Measurements from ENCODE around the gene KRTAP5-1. TPM values are rescaled to one million over a fixed set of nuclear protein-coding genes. Genes with fewer than 3 reads are reported as not detected.

Gene KRTAP5-1
- total RNA-seq, 4 donors from 2014 or later, result not detected

GRCh38 chr11:1557904-1558774 lies 26.9 kb downstream of the KRTAP5-1 start:
- TF ChIP-seq, protein P1, sequence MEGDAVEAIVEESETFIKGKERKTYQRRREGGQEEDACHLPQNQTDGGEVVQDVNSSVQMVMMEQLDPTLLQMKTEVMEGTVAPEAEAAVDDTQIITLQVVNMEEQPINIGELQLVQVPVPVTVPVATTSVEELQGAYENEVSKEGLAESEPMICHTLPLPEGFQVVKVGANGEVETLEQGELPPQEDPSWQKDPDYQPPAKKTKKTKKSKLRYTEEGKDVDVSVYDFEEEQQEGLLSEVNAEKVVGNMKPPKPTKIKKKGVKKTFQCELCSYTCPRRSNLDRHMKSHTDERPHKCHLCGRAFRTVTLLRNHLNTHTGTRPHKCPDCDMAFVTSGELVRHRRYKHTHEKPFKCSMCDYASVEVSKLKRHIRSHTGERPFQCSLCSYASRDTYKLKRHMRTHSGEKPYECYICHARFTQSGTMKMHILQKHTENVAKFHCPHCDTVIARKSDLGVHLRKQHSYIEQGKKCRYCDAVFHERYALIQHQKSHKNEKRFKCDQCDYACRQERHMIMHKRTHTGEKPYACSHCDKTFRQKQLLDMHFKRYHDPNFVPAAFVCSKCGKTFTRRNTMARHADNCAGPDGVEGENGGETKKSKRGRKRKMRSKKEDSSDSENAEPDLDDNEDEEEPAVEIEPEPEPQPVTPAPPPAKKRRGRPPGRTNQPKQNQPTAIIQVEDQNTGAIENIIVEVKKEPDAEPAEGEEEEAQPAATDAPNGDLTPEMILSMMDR (IDR thresholded peaks at IDR 0.05; ENCODE audit: low read depth), result no peak

DNA sequence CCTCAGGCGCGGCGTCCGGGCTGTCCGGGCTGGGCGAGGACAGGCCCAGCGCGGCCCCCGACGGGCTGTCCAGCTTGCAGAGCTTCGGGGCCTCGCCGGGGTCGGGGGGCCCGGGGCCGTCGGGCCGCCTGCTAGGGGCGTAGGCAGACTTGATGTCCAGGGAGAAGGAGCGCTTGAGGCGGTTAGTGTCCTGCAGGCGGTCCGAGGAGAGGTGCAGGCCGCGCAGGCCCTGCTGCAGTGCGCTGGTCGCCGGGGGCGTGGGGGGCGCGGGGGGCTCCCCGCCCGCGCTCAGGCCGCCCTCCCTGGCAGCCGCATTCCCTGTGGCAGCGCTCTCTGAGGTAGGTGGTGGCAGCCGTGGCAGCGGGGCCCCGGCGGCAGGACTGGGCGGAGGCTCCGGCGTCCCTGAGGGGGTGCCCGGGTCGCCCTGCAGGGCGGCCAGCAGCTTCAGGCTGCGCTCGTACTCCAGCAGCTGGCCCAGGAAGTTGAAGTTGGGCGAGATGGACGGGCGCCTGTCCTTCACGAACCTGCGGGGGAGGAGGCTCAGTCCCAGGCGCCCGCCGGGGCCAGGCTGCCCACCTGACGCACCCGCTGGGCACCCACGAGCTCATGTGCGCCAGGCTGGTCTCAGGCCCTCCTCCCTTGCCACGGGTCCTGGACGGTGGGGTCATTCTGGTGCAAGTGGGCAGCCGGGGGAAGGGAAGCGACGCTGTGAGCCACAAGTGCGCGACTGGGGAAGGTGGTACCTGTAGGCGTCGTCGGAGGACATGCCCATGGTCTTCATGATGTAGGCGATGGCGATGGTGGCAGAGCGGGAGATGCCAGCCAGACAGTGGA lies 27.8 kb downstream of the KRTAP5-1 start:
- TF ChIP-seq, protein P1 (IDR thresholded peaks at IDR 0.05; ENCODE audit: low read depth), result no peak

- TF ChIP-seq, protein P1 (IDR thresholded peaks at IDR 0.05; ENCODE audit: low read depth), result no peak
These were observed 28.7 kb downstream of the KRTAP5-1 start for GRCh38 chr11:1556278-1556902.

DNA sequence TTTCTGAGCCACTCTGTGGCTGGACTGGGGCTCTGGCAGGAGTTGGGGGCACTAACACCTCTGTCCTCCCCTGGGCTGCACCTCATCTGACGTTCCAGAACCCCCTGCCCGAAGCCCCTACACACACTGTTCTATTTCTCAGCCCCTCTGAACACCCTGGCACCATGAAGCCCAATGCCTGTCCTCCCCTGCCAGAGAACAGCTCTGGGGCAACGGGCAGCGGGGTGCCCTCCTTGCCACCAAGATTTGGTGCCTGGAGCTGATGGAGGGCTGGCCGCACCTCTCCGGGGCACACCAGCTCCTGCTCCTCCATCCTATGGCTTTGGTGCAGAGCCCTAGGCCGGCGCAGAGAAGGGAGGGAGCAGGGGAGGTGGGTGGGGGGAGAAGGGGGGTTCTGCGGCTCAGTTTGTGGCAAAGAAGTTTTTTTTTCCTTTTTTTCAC lies 29.4 kb downstream of the KRTAP5-1 start:
- TF ChIP-seq, protein P1 (IDR thresholded peaks at IDR 0.05; ENCODE audit: low read depth), result no peak

DNA sequence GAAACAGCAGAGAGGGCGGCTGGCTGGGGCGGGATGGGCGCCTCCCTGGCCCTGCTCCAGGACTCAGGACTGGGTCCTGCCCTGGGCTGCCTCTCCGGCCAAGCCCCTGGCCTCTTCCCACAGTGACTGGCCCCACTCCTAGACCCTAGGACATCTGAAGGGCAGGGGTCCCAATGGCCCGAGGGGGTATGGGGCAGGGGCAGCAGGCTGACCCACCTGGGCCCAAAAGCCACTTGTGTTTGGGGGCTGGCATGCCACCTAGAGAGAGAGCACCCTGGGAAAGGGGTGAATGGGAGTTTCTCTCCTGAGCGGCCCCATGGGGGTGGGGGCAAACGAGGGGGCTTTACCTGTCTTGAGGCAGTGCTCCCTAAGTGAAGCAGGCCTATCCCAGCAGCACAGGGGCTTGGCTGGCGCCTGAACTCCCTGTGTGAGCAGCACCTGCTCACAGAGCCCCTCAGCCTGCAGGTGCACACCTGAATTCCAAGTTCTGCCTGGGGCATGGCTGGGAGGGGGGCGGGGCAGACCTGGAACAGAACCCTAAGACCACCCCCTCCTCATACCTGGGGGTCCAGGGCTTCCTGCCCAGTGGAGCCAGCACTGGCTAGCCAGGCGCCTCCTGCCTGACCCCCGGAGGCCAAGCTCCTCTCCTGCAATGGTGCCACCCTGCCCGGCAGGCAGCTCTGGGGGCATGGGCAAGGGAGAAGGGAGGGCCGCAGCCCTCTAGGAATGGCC lies 29.9 kb downstream of the KRTAP5-1 start:
- TF ChIP-seq, protein P1 (IDR thresholded peaks at IDR 0.05; ENCODE audit: low read depth), result no peak

DNA sequence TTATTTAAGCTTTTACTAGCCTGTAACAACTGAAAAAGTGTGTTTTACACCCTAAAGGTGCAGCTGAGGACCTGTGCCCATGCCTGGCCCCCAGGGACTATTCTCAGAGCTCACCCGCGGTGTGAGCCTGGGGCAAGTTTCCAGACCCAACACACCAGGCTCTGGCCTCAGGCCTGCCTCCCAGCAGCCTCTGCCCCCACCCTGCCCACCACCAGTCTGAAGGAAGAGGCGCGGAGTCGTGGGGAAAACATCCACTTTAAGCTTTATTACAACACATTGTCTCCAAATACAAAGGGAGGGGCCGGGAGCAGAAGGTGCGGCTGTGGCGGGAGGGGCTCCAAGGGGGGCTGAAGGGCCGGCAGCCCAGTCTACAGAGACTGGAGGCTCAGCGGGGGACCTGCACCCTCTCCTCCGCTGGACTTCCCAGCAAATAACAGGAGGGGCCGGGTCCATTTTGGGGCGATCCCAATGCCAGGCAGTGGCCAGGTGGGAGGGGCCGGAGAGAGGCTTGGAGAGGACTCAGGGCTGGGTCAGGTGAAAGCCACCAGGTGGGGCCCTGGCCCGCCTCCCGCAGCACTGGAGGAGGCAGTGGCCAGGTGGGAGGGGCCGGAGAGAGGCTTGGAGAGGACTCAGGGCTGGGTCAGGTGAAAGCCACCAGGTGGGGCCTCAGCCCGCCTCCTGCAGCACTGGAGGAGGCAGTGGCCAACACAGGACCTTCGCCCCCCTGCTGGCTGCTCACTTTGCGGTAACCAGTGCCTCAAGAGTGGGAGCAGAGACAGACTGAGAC lies 31.1 kb downstream of the KRTAP5-1 start:
- TF ChIP-seq, protein P1 (IDR thresholded peaks at IDR 0.05; ENCODE audit: low read depth), result no peak

All from subcutaneous adipose tissue (tissue), 4 donors.